WTC11 (cell line): ENCODE data around the gene WDR82. TPM values are rescaled to one million over a fixed set of nuclear protein-coding genes. Genes with fewer than 3 reads are reported as not detected.

Source experiments
- ATAC-seq: fragments of 200-7000 bp; cut with Tn5 transposase; 2 replicates; pipeline ENCODE4 v1.10.0; 2021; ENCODE audit warnings: mild to moderate bottlenecking, moderate library complexity
- CTCF ChIA-PET: fragments of 300-600 bp; sonication (Branson Sonifier 250); formaldehyde crosslinking; loops from one replicate; lab custom pipeline; 2021; ENCODE audit warnings: antibody characterized with exemption; lab: Charles Lee
- POLR2A ChIA-PET: fragments of 350-600 bp; sonication (Branson Sonifier 250); formaldehyde crosslinking; loops from one replicate; lab custom pipeline; 2021; ENCODE audit warnings: antibody characterized with exemption; lab: Charles Lee
- DNase-seq: peaks from one replicate; pipeline ENCODE4 v3.0.0; 2021; ENCODE audit warnings: low spot score
- H3K27ac Mint-ChIP-seq: 2 replicates; pipeline ENCODE4 v1.8.0; 2021; ENCODE audit warnings: mixed read lengths
- H3K27me3 Mint-ChIP-seq: 2 replicates; pipeline ENCODE4 v1.8.0; 2021; ENCODE audit warnings: low read depth, mild to moderate bottlenecking, moderate library complexity, mixed read lengths
- H3K36me3 Mint-ChIP-seq: 2 replicates; pipeline ENCODE4 v1.8.0; 2021; ENCODE audit warnings: mixed read lengths
- H3K4me1 Mint-ChIP-seq: 2 replicates; pipeline ENCODE4 v1.8.0; 2022; ENCODE audit warnings: mixed read lengths
- H3K4me3 Mint-ChIP-seq: 2 replicates; pipeline ENCODE4 v1.8.0; 2021; ENCODE audit warnings: mild to moderate bottlenecking, moderate library complexity, mixed read lengths
- H3K9me3 Mint-ChIP-seq: 2 replicates; pipeline ENCODE4 v1.8.0; 2021; ENCODE audit warnings: mixed read lengths
- ATF1 ChIP-seq: sonication (generic); formaldehyde crosslinking; IDR thresholded peaks from 2 replicates; pipeline ENCODE4 v1.8.1; 2023; ENCODE audit warnings: mild to moderate bottlenecking, moderate library complexity, missing genetic modification reagents
- CREB1 ChIP-seq: sonication (generic); formaldehyde crosslinking; IDR thresholded peaks from 2 replicates; pipeline ENCODE4 v1.8.0; 2023; ENCODE audit warnings: mild to moderate bottlenecking, missing genetic modification reagents
- GRHL2 ChIP-seq: fragments of 250-450 bp; sonication (Bioruptor Pico); IDR thresholded peaks from 2 replicates; pipeline ENCODE4 v1.8.0; 2022; ENCODE audit warnings: mild to moderate bottlenecking, moderate library complexity; ENCODE audit not compliant: insufficient replicate concordance, severe bottlenecking
- IRF2 ChIP-seq: sonication (generic); formaldehyde crosslinking; IDR thresholded peaks from 2 replicates; pipeline ENCODE4 v1.8.0; 2022; ENCODE audit warnings: low read depth, missing genetic modification reagents, borderline replicate concordance
- KAT7 ChIP-seq: sonication (generic); formaldehyde crosslinking; IDR thresholded peaks from 2 replicates; pipeline ENCODE4 v1.8.1; 2023; ENCODE audit warnings: missing genetic modification reagents, mild to moderate bottlenecking, borderline replicate concordance
- MYBL2 ChIP-seq: sonication (generic); formaldehyde crosslinking; IDR thresholded peaks from 2 replicates; pipeline ENCODE4 v1.8.1; 2023; ENCODE audit warnings: mild to moderate bottlenecking, moderate library complexity, missing genetic modification reagents
- OVOL2 ChIP-seq: fragments of 250-450 bp; sonication (Bioruptor Pico); IDR thresholded peaks from 2 replicates; pipeline ENCODE4 v1.9.0; 2021; ENCODE audit warnings: mild to moderate bottlenecking, borderline replicate concordance
- TEAD1 ChIP-seq: sonication (generic); formaldehyde crosslinking; IDR thresholded peaks from 2 replicates; pipeline ENCODE4 v1.8.0; 2022; ENCODE audit warnings: mild to moderate bottlenecking, missing genetic modification reagents
- ZNF121 ChIP-seq: sonication (generic); formaldehyde crosslinking; IDR thresholded peaks from 2 replicates; pipeline ENCODE4 v1.8.0; 2023; ENCODE audit warnings: missing genetic modification reagents
- ZNF138 ChIP-seq: sonication (generic); formaldehyde crosslinking; conservative IDR thresholded peaks from 2 replicates; pipeline ENCODE4 v1.8.1; 2022; ENCODE audit warnings: mild to moderate bottlenecking, moderate library complexity, missing genetic modification reagents
- ZNF232 ChIP-seq: sonication (generic); formaldehyde crosslinking; IDR thresholded peaks from 2 replicates; pipeline ENCODE4 v1.8.0; 2022; ENCODE audit warnings: mild to moderate bottlenecking, missing genetic modification reagents
- ZNF671 ChIP-seq: fragments of 250-450 bp; sonication (Bioruptor Pico); IDR thresholded peaks from 2 replicates; pipeline ENCODE4 v1.8.0; 2021; ENCODE audit warnings: mild to moderate bottlenecking
- total RNA-seq: library from RNA; stranded (reverse); gene quantifications from 3 replicates; pipeline ENCODE4 v1.2.3, GENCODE V29; 2021
- TF ChIP-seq, protein P1 (sequence below): sonication (generic); formaldehyde crosslinking; IDR thresholded peaks from 2 replicates; pipeline ENCODE4 v1.8.0; 2022; ENCODE audit warnings: missing genetic modification reagents
- TF ChIP-seq, protein P2 (sequence below): sonication (generic); formaldehyde crosslinking; IDR thresholded peaks from 2 replicates; pipeline ENCODE4 v1.8.1; 2022; ENCODE audit warnings: mild to moderate bottlenecking, moderate library complexity, missing genetic modification reagents
- TF ChIP-seq, protein P3 (sequence below): fragments of 250-450 bp; sonication (Bioruptor Pico); IDR thresholded peaks from 2 replicates; pipeline ENCODE4 v1.9.0; 2021; ENCODE audit warnings: mild to moderate bottlenecking
- TF ChIP-seq, protein P4 (sequence below): sonication (generic); formaldehyde crosslinking; IDR thresholded peaks from 2 replicates; pipeline ENCODE4 v1.8.0; 2023; ENCODE audit warnings: missing genetic modification reagents
- TF ChIP-seq, protein P5 (sequence below): sonication (generic); formaldehyde crosslinking; IDR thresholded peaks from 2 replicates; pipeline ENCODE4 v1.8.0; 2022; ENCODE audit warnings: mild to moderate bottlenecking, missing genetic modification reagents
- TF ChIP-seq, protein P6 (sequence below): sonication (generic); formaldehyde crosslinking; IDR thresholded peaks from 2 replicates; pipeline ENCODE4 v1.8.1; 2022; ENCODE audit warnings: missing genetic modification reagents, borderline replicate concordance

Gene WDR82
- total RNA-seq, 1 experiment from 2014 or later, result 69.7 TPM

DNA sequence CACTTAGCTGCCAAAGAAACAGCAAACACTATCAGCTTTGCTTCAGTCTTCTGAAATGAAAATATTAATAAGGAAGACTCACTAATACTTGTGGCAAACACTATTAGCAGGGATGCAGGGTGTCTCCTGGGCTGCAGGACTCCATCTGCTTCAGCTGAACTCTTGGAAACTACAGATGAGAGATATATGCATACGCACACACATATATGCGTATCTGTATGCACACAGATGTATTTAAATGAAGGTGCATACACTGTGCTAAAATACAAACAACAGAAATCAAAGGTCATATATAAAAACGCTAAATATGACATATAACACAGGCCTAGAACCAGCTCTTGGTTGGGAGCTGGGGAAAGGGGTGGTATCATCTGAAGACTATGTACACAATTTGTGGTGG lies 22.3 kb downstream of the WDR82 start:
- Mint-ChIP-seq H3K27me3 (no peaks in the 10 kb centered on the region), H3K4me3 (no peak overlapping the region), H3K36me3 (peaks cover 76% of the 10 kb centered on the region), H3K9me3 (no peaks in the 10 kb centered on the region), H3K4me1 (no peaks in the 10 kb centered on the region), H3K27ac (no peak overlapping the region)
- POLR2A ChIA-PET, result no interaction called here
- DNase-seq, result no peak
- TF ChIP-seq ATF1 (CRISPR knock-in tag) (no peak), ZNF671 (CRISPR knock-in tag) (no peak), CREB1 (no peak), MYBL2 (CRISPR knock-in tag) (no peak), GRHL2 (CRISPR knock-in tag) (no peak), ZNF138 (CRISPR knock-in tag) (no peak), KAT7 (CRISPR knock-in tag) (no peak), ZNF121 (CRISPR knock-in tag) (no peak), ZNF232 (CRISPR knock-in tag) (no peak), OVOL2 (no peak), TEAD1 (no peak)
- TF ChIP-seq, protein P1, sequence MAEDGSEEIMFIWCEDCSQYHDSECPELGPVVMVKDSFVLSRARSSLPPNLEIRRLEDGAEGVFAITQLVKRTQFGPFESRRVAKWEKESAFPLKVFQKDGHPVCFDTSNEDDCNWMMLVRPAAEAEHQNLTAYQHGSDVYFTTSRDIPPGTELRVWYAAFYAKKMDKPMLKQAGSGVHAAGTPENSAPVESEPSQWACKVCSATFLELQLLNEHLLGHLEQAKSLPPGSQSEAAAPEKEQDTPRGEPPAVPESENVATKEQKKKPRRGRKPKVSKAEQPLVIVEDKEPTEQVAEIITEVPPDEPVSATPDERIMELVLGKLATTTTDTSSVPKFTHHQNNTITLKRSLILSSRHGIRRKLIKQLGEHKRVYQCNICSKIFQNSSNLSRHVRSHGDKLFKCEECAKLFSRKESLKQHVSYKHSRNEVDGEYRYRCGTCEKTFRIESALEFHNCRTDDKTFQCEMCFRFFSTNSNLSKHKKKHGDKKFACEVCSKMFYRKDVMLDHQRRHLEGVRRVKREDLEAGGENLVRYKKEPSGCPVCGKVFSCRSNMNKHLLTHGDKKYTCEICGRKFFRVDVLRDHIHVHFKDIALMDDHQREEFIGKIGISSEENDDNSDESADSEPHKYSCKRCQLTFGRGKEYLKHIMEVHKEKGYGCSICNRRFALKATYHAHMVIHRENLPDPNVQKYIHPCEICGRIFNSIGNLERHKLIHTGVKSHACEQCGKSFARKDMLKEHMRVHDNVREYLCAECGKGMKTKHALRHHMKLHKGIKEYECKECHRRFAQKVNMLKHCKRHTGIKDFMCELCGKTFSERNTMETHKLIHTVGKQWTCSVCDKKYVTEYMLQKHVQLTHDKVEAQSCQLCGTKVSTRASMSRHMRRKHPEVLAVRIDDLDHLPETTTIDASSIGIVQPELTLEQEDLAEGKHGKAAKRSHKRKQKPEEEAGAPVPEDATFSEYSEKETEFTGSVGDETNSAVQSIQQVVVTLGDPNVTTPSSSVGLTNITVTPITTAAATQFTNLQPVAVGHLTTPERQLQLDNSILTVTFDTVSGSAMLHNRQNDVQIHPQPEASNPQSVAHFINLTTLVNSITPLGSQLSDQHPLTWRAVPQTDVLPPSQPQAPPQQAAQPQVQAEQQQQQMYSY (CRISPR knock-in tag), result no peak
- TF ChIP-seq, protein P2, sequence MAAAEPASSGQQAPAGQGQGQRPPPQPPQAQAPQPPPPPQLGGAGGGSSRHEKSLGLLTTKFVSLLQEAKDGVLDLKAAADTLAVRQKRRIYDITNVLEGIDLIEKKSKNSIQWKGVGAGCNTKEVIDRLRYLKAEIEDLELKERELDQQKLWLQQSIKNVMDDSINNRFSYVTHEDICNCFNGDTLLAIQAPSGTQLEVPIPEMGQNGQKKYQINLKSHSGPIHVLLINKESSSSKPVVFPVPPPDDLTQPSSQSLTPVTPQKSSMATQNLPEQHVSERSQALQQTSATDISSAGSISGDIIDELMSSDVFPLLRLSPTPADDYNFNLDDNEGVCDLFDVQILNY, result no peak
- TF ChIP-seq, protein P3, sequence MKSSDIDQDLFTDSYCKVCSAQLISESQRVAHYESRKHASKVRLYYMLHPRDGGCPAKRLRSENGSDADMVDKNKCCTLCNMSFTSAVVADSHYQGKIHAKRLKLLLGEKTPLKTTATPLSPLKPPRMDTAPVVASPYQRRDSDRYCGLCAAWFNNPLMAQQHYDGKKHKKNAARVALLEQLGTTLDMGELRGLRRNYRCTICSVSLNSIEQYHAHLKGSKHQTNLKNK (CRISPR knock-in tag), result no peak
- TF ChIP-seq, protein P4, sequence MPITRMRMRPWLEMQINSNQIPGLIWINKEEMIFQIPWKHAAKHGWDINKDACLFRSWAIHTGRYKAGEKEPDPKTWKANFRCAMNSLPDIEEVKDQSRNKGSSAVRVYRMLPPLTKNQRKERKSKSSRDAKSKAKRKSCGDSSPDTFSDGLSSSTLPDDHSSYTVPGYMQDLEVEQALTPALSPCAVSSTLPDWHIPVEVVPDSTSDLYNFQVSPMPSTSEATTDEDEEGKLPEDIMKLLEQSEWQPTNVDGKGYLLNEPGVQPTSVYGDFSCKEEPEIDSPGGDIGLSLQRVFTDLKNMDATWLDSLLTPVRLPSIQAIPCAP (CRISPR knock-in tag), result no peak
- TF ChIP-seq, protein P5, sequence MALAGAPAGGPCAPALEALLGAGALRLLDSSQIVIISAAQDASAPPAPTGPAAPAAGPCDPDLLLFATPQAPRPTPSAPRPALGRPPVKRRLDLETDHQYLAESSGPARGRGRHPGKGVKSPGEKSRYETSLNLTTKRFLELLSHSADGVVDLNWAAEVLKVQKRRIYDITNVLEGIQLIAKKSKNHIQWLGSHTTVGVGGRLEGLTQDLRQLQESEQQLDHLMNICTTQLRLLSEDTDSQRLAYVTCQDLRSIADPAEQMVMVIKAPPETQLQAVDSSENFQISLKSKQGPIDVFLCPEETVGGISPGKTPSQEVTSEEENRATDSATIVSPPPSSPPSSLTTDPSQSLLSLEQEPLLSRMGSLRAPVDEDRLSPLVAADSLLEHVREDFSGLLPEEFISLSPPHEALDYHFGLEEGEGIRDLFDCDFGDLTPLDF, result no peak
- CTCF ChIA-PET, result interaction anchor here (0.8 to 1.6 kb wide), 2 partner anchors 36 to 129 kb away, joined by 3 to 4 read pairs; no protein-coding TSS in a partner anchor
- no peak for ATAC-seq

DNA sequence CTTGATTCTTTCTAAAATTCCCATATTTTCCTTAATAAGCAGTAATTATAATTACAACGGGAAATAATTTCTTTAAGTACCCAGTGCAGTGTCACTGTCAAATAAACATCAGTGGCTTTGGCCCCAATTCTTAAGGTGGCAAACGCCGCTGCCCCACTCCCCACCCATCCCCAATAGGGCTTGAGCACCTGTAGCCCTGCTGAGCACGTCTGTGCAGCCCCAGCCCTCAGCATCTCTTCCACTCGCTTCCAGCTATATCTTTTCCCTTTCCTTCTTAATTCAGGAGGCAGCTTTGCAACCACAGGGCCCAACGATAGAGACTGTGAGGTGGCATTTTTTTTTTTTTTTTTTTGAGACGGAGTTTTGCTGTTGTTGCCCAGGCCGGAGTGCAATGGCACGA lies 23.8 kb downstream of the WDR82 start:
- ATAC-seq, result no peak

More for the DNA sequence above, 23.8 kb downstream of the WDR82 start:
- ChIA-PET POLR2A (interaction anchor here (0.7 kb wide), 1 partner anchor 49 kb away, joined by 3 read pairs; no protein-coding TSS in a partner anchor), CTCF (interaction anchor here (1.4 to 2.8 kb wide), 3 partner anchors 23 to 130 kb away, joined by 4 to 11 read pairs (median 8); no protein-coding TSS in a partner anchor)
- H3K4me3 Mint-ChIP-seq, result no peak overlapping the region
- peaks cover 60% of the 10 kb centered on the region for H3K36me3 Mint-ChIP-seq
- no peaks in the 10 kb centered on the region for H3K27me3 Mint-ChIP-seq
- no peaks in the 10 kb centered on the region for H3K9me3 Mint-ChIP-seq
- TF ChIP-seq, protein P6, sequence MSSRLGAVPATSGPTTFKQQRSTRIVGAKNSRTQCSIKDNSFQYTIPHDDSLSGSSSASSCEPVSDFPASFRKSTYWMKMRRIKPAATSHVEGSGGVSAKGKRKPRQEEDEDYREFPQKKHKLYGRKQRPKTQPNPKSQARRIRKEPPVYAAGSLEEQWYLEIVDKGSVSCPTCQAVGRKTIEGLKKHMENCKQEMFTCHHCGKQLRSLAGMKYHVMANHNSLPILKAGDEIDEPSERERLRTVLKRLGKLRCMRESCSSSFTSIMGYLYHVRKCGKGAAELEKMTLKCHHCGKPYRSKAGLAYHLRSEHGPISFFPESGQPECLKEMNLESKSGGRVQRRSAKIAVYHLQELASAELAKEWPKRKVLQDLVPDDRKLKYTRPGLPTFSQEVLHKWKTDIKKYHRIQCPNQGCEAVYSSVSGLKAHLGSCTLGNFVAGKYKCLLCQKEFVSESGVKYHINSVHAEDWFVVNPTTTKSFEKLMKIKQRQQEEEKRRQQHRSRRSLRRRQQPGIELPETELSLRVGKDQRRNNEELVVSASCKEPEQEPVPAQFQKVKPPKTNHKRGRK (CRISPR knock-in tag), result no peak
- no peak for TF ChIP-seq IRF2 (CRISPR knock-in tag)
- H3K27ac Mint-ChIP-seq, result no peak overlapping the region
- H3K4me1 Mint-ChIP-seq, result no peaks in the 10 kb centered on the region
- no peak for DNase-seq
